PFSK-1 (cell line): ENCODE data around the gene C17orf114.

Source experiments
- FOXP2 ChIP-seq: optimal IDR thresholded peaks from 2 replicates; pipeline ENCODE3; 2011; ENCODE audit warnings: borderline replicate concordance, control low read depth, inconsistent platforms; ENCODE audit not compliant: insufficient read depth; ENCODE audit errors: extremely low read length, extremely low read depth
- POLR2AphosphoS5 ChIP-seq: IDR thresholded peaks from 2 replicates; pipeline ENCODE4 v1.6.1; 2012; ENCODE audit warnings: low read depth, mild to moderate bottlenecking, control low read depth, low read length, moderate library complexity
- REST ChIP-seq, 2 experiments: IDR thresholded peaks; 2 replicates each; pipeline versions ENCODE4 v1.6.1 to v1.8.0; 2011 to 2012; ENCODE audit warnings: low read depth in 2 of 2, low read length in 2 of 2, control low read depth in 1 of 2, inconsistent platforms in 1 of 2, mild to moderate bottlenecking in 1 of 2, moderate library complexity in 1 of 2; ENCODE audit not compliant: insufficient read depth in 1 of 2
- SIN3A ChIP-seq: IDR thresholded peaks from 2 replicates; pipeline ENCODE4 v1.6.1; 2012; ENCODE audit warnings: mild to moderate bottlenecking, low read length, moderate library complexity, borderline replicate concordance; ENCODE audit not compliant: insufficient read depth
- TAF1 ChIP-seq: IDR thresholded peaks from 2 replicates; pipeline ENCODE4 v1.6.1; 2012; ENCODE audit warnings: low read length, control low read depth, borderline replicate concordance; ENCODE audit not compliant: insufficient read depth

C17orf114 gene

GRCh38 chr17:4786516-4786915 lies 15.6 kb downstream of the C17orf114 start:
- TF ChIP-seq POLR2AphosphoS5 (no peak), SIN3A (no peak), TAF1 (no peak), FOXP2 (no peak), REST (IDR thresholded peaks at IDR 0.05; ENCODE audit: insufficient read depth in 1 of 2, low read depth in 2 of 2, low read length in 2 of 2) (no peak)

DNA sequence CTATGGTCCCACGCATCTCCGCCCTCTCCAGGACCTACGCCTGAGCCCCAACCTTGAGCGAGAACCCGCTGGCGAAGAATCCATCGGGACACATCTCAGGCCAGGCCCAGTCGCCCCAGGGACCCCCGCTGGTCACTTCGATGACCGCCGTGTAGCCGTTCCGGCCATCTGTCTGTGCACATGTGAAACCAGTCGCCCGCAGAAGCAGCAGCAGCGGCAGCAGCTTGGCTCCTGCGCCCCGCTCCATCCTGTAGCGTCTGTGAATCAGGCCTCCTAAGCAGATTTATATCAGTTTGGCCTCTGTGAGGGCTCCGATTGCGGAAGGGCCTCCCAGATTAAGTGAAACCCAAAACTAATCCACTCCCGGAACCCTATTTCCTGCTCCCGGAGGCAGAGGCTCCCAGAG lies 16.0 kb downstream of the C17orf114 start, which contains the start of gene VMO1:
TSS of gene VMO1 (minus strand) at position 259 of the 406 bp plus-strand sequence. CDS start at position 247, 12 bp downstream.
- TF ChIP-seq POLR2AphosphoS5 (peak; percentile 60; the same call in 1 of the 2 replicates), SIN3A (no peak), REST (IDR thresholded peaks at IDR 0.05; ENCODE audit: insufficient read depth in 1 of 2, low read depth in 2 of 2, low read length in 2 of 2) (peak in 1 of 2 experiments; percentile 67; a peak in 1 of 4 replicates), TAF1 (0 out of 2 replicates have a peak, but pooled peaks have one; percentile 54), FOXP2 (peak; percentile 63)

- TF ChIP-seq TAF1 (no peak), FOXP2 (no peak), SIN3A (no peak), POLR2AphosphoS5 (no peak), REST (IDR thresholded peaks at IDR 0.05; ENCODE audit: insufficient read depth in 1 of 2, low read depth in 2 of 2, low read length in 2 of 2) (no peak)
Measured at GRCh38 chr17:4785311-4786105, 16.6 kb downstream of the C17orf114 start.

DNA sequence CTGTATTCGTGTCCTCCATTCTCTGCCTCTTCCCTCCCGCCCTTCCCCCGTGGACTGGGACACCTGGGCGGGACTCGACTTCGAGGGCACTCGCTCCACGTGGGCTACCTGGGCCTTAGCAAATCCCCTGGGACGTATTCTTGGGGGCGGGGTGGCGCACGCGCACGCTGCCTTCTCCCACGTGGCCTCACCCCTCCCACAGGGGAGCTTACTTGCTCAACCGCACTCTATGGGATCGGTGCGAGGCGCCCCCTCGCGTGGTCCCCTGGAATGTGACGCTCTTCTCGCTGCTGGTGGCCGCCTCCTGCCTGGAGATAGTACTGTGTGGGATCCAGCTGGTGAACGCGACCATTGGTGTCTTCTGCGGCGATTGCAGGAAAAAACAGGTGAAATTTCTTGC lies 19.5 kb downstream of the C17orf114 start:
- no peak for TF ChIP-seq TAF1
- TF ChIP-seq POLR2AphosphoS5: no peak
- TF ChIP-seq FOXP2: no peak
- no peak for TF ChIP-seq REST (IDR thresholded peaks at IDR 0.05; ENCODE audit: insufficient read depth in 1 of 2, low read depth in 2 of 2, low read length in 2 of 2)
- TF ChIP-seq SIN3A: no peak
